Omental fat pad (tissue), 4 donors: ENCODE measurements around the gene DENND1B. TPM values are rescaled to one million over a fixed set of nuclear protein-coding genes. Genes with fewer than 3 reads are reported as not detected.

ENCODE experiments used
- ATAC-seq: fragments of 150-250 bp; one replicate; pipeline ENCODE4 v1.9.1; 2016; ENCODE audit warnings: mild to moderate bottlenecking, moderate library complexity; ENCODE audit not compliant: low FRiP score
- DNase-seq: peaks from one replicate; pipeline ENCODE4 v3.0.0-alpha.2; 2019; ENCODE audit warnings: low spot score
- CTCF ChIP-seq, 3 donors: fragments of 450-650 bp; IDR thresholded peaks; one replicate each; pipeline ENCODE4 v1.5.1; 2016 to 2017; ENCODE audit warnings: antibody characterized with exemption in 3 of 3, mild to moderate bottlenecking in 3 of 3, moderate library complexity in 2 of 3
- total RNA-seq, 4 donors: library from RNA; depleted of rRNA; stranded (reverse); fragments of >200 nt; gene quantifications; one replicate each; pipeline ENCODE4 v1.1.0, GENCODE V29; 2016

The DENND1B gene
- total RNA-seq, 4 donors from 2014 or later: 8.3 to 16.6 (median 11.1) TPM

- DNase-seq (no peak), ATAC-seq (no peak)
- no peak for TF ChIP-seq CTCF (IDR thresholded peaks at IDR 0.05)
Measured at GRCh38 chr1:197481101-197481500, 294.2 kb downstream of the DENND1B start.

- DNase-seq (no peak), ATAC-seq (no peak)
- TF ChIP-seq CTCF (IDR thresholded peaks at IDR 0.05): no peak
Measured at GRCh38 chr1:197480446-197480845, 294.8 kb downstream of the DENND1B start.

GRCh38 chr1:197472141-197472540, 303.1 kb downstream of the DENND1B start:
- ATAC-seq: no peak
- no peak for TF ChIP-seq CTCF (IDR thresholded peaks at IDR 0.05)
- DNase-seq: no peak

- TF ChIP-seq CTCF (IDR thresholded peaks at IDR 0.05): no peak
- DNase-seq: no peak
- no peak for ATAC-seq
Measured at GRCh38 chr1:197471248-197471985, 303.9 kb downstream of the DENND1B start.

- DNase-seq: no peak
- TF ChIP-seq CTCF (IDR thresholded peaks at IDR 0.05): no peak
- no peak for ATAC-seq
Measured at GRCh38 chr1:197470330-197470729, 304.9 kb downstream of the DENND1B start.

- no peak for DNase-seq
- TF ChIP-seq CTCF (IDR thresholded peaks at IDR 0.05): no peak
- no peak for ATAC-seq
Measured at GRCh38 chr1:197469620-197470210, 305.6 kb downstream of the DENND1B start.
